ENCODE data around the gene DGKI. TPM values are rescaled to one million over a fixed set of nuclear protein-coding genes. Genes with fewer than 3 reads are reported as not detected.

DGKI gene
- polyA plus RNA-seq, 1 donor = 1.4 TPM

DNA sequence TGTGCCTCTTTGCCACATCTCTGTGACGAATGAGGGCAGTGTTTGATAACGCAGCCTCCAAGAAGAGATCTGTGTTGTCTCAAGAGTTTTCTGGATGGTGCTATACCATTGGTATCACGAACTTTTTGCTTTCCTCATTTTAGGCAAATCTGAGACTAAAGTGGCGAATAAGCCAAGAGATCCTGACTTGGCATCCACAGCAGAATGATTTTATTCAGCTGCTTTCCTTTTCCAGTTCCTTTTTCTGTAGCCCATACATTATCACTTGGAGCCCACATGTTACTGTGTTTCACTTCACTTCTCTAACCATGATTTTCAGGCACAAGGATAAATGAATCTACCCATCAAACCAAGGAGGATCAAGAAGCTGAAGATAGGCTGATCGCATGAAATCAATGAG, 325.3 kb downstream of the DGKI start:
- 83% methylated on average over 1 of the region's 5 CpGs for WGBS (ENCODE audit: insufficient coverage, low lambda C conversion rate)
- H3K9me3 ChIP-seq (ENCODE audit: control insufficient read depth, low read depth, low read length) = no peaks in the 10 kb centered on the region
- no peaks in the 10 kb centered on the region for H3K36me3 ChIP-seq (ENCODE audit: control insufficient read depth, insufficient read depth, low read length)
- no peaks in the 10 kb centered on the region for H3K27me3 ChIP-seq (ENCODE audit: control insufficient read depth, insufficient read depth, low read length)
- no peak overlapping the region for H3K4me3 ChIP-seq (ENCODE audit: low read length)
- H3K4me1 ChIP-seq (ENCODE audit: control insufficient read depth, insufficient read depth, low read length) = no peaks in the 10 kb centered on the region
- DNase-seq = no peak
- no peak overlapping the region for H3K27ac ChIP-seq (ENCODE audit: low read length)

DNA sequence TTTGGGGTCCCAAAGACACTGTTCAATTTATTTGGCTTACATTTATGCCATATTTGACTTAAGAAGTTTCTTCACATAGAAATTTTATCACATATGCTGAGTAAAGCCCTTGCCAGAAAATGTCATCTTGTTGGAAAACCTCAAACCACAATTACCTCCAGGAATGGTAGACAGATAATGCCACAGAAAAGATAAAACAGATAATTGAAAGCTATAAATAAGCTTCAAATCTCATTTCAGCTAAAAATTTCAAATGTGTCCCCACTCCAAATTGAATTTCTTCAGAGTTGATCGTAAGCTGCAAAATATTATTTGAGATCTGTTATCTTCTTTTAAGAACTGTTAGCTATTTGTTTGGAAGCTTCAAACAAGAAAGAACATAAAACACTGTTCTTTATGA, 326.8 kb downstream of the DGKI start:
- Histone ChIP-seq H3K4me1 (ENCODE audit: control insufficient read depth, insufficient read depth, low read length) (no peaks in the 10 kb centered on the region), H3K36me3 (ENCODE audit: control insufficient read depth, insufficient read depth, low read length) (no peaks in the 10 kb centered on the region), H3K4me3 (ENCODE audit: low read length) (no peak overlapping the region), H3K27me3 (ENCODE audit: control insufficient read depth, insufficient read depth, low read length) (no peaks in the 10 kb centered on the region), H3K9me3 (ENCODE audit: control insufficient read depth, low read depth, low read length) (no peaks in the 10 kb centered on the region), H3K27ac (ENCODE audit: low read length) (no peak overlapping the region)
- no CpG with 5 or more reads among the region's 1 CpG for WGBS (ENCODE audit: insufficient coverage, low lambda C conversion rate)
- no peak for DNase-seq

- DNase-seq = no peak
- Histone ChIP-seq H3K4me3 (ENCODE audit: low read length) (no peak overlapping the region), H3K4me1 (ENCODE audit: control insufficient read depth, insufficient read depth, low read length) (no peaks in the 10 kb centered on the region), H3K27ac (ENCODE audit: low read length) (no peak overlapping the region), H3K36me3 (ENCODE audit: control insufficient read depth, insufficient read depth, low read length) (no peaks in the 10 kb centered on the region), H3K27me3 (ENCODE audit: control insufficient read depth, insufficient read depth, low read length) (no peaks in the 10 kb centered on the region), H3K9me3 (ENCODE audit: control insufficient read depth, low read depth, low read length) (no peaks in the 10 kb centered on the region)
- no CpG with 5 or more reads among the region's 4 CpGs for WGBS (ENCODE audit: insufficient coverage, low lambda C conversion rate)
These were observed 327.5 kb downstream of the DGKI start for GRCh38 chr7:137519181-137519691.

GRCh38 chr7:137513091-137513490, 333.7 kb downstream of the DGKI start:
- no peaks in the 10 kb centered on the region for H3K9me3 ChIP-seq (ENCODE audit: control insufficient read depth, low read depth, low read length)
- H3K27me3 ChIP-seq (ENCODE audit: control insufficient read depth, insufficient read depth, low read length) = no peaks in the 10 kb centered on the region
- WGBS (ENCODE audit: insufficient coverage, low lambda C conversion rate) = 67% methylated on average over 1 of the region's 2 CpGs
- H3K4me3 ChIP-seq (ENCODE audit: low read length) = no peak overlapping the region
- no peaks in the 10 kb centered on the region for H3K36me3 ChIP-seq (ENCODE audit: control insufficient read depth, insufficient read depth, low read length)
- H3K4me1 ChIP-seq (ENCODE audit: control insufficient read depth, insufficient read depth, low read length) = no peaks in the 10 kb centered on the region
- no peak overlapping the region for H3K27ac ChIP-seq (ENCODE audit: low read length)
- DNase-seq = no peak

- no peaks in the 10 kb centered on the region for H3K9me3 ChIP-seq (ENCODE audit: control insufficient read depth, low read depth, low read length)
- no peaks in the 10 kb centered on the region for H3K4me1 ChIP-seq (ENCODE audit: control insufficient read depth, insufficient read depth, low read length)
- no peak for DNase-seq
- no peaks in the 10 kb centered on the region for H3K27me3 ChIP-seq (ENCODE audit: control insufficient read depth, insufficient read depth, low read length)
- no peak overlapping the region for H3K27ac ChIP-seq (ENCODE audit: low read length)
- no peak overlapping the region for H3K4me3 ChIP-seq (ENCODE audit: low read length)
- WGBS (ENCODE audit: insufficient coverage, low lambda C conversion rate) = no CpG with 5 or more reads among the region's 2 CpGs
- H3K36me3 ChIP-seq (ENCODE audit: control insufficient read depth, insufficient read depth, low read length) = no peaks in the 10 kb centered on the region
These were observed 339.7 kb downstream of the DGKI start for GRCh38 chr7:137507096-137507495.

GRCh38 chr7:137506031-137506430, 340.7 kb downstream of the DGKI start:
- DNase-seq = no peak
- H3K9me3 ChIP-seq (ENCODE audit: control insufficient read depth, low read depth, low read length) = no peaks in the 10 kb centered on the region
- H3K36me3 ChIP-seq (ENCODE audit: control insufficient read depth, insufficient read depth, low read length) = no peaks in the 10 kb centered on the region
- WGBS (ENCODE audit: insufficient coverage, low lambda C conversion rate) = 90% methylated on average over 2 of the region's 3 CpGs
- no peak overlapping the region for H3K27ac ChIP-seq (ENCODE audit: low read length)
- no peak overlapping the region for H3K4me3 ChIP-seq (ENCODE audit: low read length)
- no peaks in the 10 kb centered on the region for H3K27me3 ChIP-seq (ENCODE audit: control insufficient read depth, insufficient read depth, low read length)
- no peaks in the 10 kb centered on the region for H3K4me1 ChIP-seq (ENCODE audit: control insufficient read depth, insufficient read depth, low read length)

- Histone ChIP-seq H3K27me3 (ENCODE audit: control insufficient read depth, insufficient read depth, low read length) (no peaks in the 10 kb centered on the region), H3K9me3 (ENCODE audit: control insufficient read depth, low read depth, low read length) (no peaks in the 10 kb centered on the region), H3K27ac (ENCODE audit: low read length) (no peak overlapping the region), H3K4me3 (ENCODE audit: low read length) (no peak overlapping the region), H3K4me1 (ENCODE audit: control insufficient read depth, insufficient read depth, low read length) (no peaks in the 10 kb centered on the region), H3K36me3 (ENCODE audit: control insufficient read depth, insufficient read depth, low read length) (no peaks in the 10 kb centered on the region)
- DNase-seq = no peak
- WGBS (ENCODE audit: insufficient coverage, low lambda C conversion rate) = no CpG with 5 or more reads among the region's 2 CpGs
These were observed 345.2 kb downstream of the DGKI start for GRCh38 chr7:137501562-137501961.

DNA sequence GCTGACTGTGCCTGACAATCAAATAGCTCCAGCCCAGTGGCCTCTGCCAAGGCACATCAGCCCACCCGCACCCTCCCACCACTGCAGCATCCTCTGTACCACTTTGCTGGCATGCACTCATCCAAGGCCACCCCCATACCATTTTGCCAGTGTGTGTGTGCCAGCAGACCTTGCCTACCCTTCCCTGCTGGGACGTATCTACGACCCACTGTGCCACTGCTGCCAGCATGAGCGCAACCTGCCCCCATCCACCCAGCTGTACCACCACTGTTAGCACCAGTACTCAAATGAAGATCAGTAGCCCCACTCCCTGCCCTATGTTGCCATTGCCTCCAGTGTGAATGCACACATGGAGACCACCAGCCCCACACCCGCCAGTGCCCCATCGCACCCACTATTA, 353.9 kb downstream of the DGKI start:
- no peaks in the 10 kb centered on the region for H3K4me1 ChIP-seq (ENCODE audit: control insufficient read depth, insufficient read depth, low read length)
- no peak for DNase-seq
- WGBS (ENCODE audit: insufficient coverage, low lambda C conversion rate) = no CpG with 5 or more reads among the region's 6 CpGs
- no peaks in the 10 kb centered on the region for H3K27me3 ChIP-seq (ENCODE audit: control insufficient read depth, insufficient read depth, low read length)
- H3K9me3 ChIP-seq (ENCODE audit: control insufficient read depth, low read depth, low read length) = peaks cover 5% of the 10 kb centered on the region
- no peak overlapping the region for H3K4me3 ChIP-seq (ENCODE audit: low read length)
- no peaks in the 10 kb centered on the region for H3K36me3 ChIP-seq (ENCODE audit: control insufficient read depth, insufficient read depth, low read length)
- H3K27ac ChIP-seq (ENCODE audit: low read length) = no peak overlapping the region

DNA sequence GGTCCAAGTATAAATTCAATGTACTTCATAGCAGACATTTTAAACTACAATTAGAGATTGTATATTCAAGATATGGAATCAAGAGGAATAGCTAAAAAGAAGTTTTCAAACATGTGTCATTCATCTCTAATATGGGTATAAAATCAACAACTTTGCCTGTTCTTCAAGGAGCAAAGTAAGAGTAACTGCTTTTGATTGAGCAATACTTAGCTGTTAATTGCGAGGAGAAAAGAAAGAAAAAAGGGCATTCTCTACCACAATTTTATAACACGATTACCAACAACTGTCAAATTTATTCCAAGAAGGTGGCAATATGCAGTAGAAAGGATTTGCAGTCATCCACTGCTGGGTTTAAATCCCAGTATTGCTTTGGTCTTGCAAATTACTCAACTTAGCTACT, 356.9 kb downstream of the DGKI start:
- H3K27me3 ChIP-seq (ENCODE audit: control insufficient read depth, insufficient read depth, low read length) = no peaks in the 10 kb centered on the region
- peaks cover 1% of the 10 kb centered on the region for H3K9me3 ChIP-seq (ENCODE audit: control insufficient read depth, low read depth, low read length)
- H3K4me3 ChIP-seq (ENCODE audit: low read length) = no peak overlapping the region
- DNase-seq = no peak
- no peaks in the 10 kb centered on the region for H3K36me3 ChIP-seq (ENCODE audit: control insufficient read depth, insufficient read depth, low read length)
- H3K4me1 ChIP-seq (ENCODE audit: control insufficient read depth, insufficient read depth, low read length) = no peaks in the 10 kb centered on the region
- no peak overlapping the region for H3K27ac ChIP-seq (ENCODE audit: low read length)
- no CpG with 5 or more reads among the region's 2 CpGs for WGBS (ENCODE audit: insufficient coverage, low lambda C conversion rate)

GRCh38 chr7:137488038-137488437, 358.7 kb downstream of the DGKI start:
- Histone ChIP-seq H3K4me3 (ENCODE audit: low read length) (no peak overlapping the region), H3K27me3 (ENCODE audit: control insufficient read depth, insufficient read depth, low read length) (no peaks in the 10 kb centered on the region), H3K27ac (ENCODE audit: low read length) (no peak overlapping the region), H3K4me1 (ENCODE audit: control insufficient read depth, insufficient read depth, low read length) (no peaks in the 10 kb centered on the region), H3K9me3 (ENCODE audit: control insufficient read depth, low read depth, low read length) (no peaks in the 10 kb centered on the region), H3K36me3 (ENCODE audit: control insufficient read depth, insufficient read depth, low read length) (no peaks in the 10 kb centered on the region)
- no peak for DNase-seq
- no CpG with 5 or more reads among the region's 1 CpG for WGBS (ENCODE audit: insufficient coverage, low lambda C conversion rate)

GRCh38 chr7:137485818-137486217, 361.0 kb downstream of the DGKI start:
- Histone ChIP-seq H3K27me3 (ENCODE audit: control insufficient read depth, insufficient read depth, low read length) (no peaks in the 10 kb centered on the region), H3K27ac (ENCODE audit: low read length) (no peak overlapping the region), H3K4me3 (ENCODE audit: low read length) (no peak overlapping the region), H3K4me1 (ENCODE audit: control insufficient read depth, insufficient read depth, low read length) (no peaks in the 10 kb centered on the region), H3K36me3 (ENCODE audit: control insufficient read depth, insufficient read depth, low read length) (no peaks in the 10 kb centered on the region), H3K9me3 (ENCODE audit: control insufficient read depth, low read depth, low read length) (no peaks in the 10 kb centered on the region)
- no CpG with 5 or more reads among the region's 2 CpGs for WGBS (ENCODE audit: insufficient coverage, low lambda C conversion rate)
- DNase-seq = no peak
